Lower lobe of right lung (tissue), 2 donors: ENCODE data around the gene MMP7. TPM values are rescaled to one million over a fixed set of nuclear protein-coding genes. Genes with fewer than 3 reads are reported as not detected.

Experiments
- ATAC-seq, 2 donors: fragments of 200-7000 bp; cut with Tn5 transposase; one replicate each; pipeline ENCODE4 v1.9.1; 2020 to 2022; ENCODE audit warnings: mild to moderate bottlenecking in 2 of 2, moderate library complexity in 2 of 2
- DNase-seq: peaks from one replicate; pipeline ENCODE4 v3.0.0-alpha.2; 2020
- H3K27ac ChIP-seq: fragments of 200-600 bp; one replicate; pipeline ENCODE4 v1.8.0; 2022
- H3K27me3 ChIP-seq: fragments of 200-600 bp; one replicate; pipeline ENCODE4 v1.8.0; 2022; ENCODE audit warnings: low read depth
- H3K36me3 ChIP-seq: fragments of 200-600 bp; one replicate; pipeline ENCODE4 v1.8.0; 2022; ENCODE audit warnings: mild to moderate bottlenecking
- H3K4me1 ChIP-seq: fragments of 200-600 bp; one replicate; pipeline ENCODE4 v1.8.0; 2022
- H3K4me3 ChIP-seq: fragments of 200-600 bp; one replicate; pipeline ENCODE4 v1.8.0; 2022; ENCODE audit warnings: mild to moderate bottlenecking
- H3K9me3 ChIP-seq: fragments of 200-600 bp; one replicate; pipeline ENCODE4 v1.8.0; 2022
- CTCF ChIP-seq: fragments of 200-600 bp; IDR thresholded peaks from one replicate; pipeline ENCODE4 v1.8.0; 2022; ENCODE audit warnings: antibody characterized with exemption, mild to moderate bottlenecking
- intact Hi-C: fragments of 100-400 bp; cut with DNase I; formaldehyde crosslinking; loops from one replicate; pipeline ENCODE4 v1.11.0; 2022
- total RNA-seq: library from RNA; stranded (reverse); fragmentation: NEBNext Ultra II Directional; extraction: Animal tissue kit (Norgen Biotek cat#: 25700); gene quantifications from one replicate; pipeline ENCODE4 v1.2.1, GENCODE V29; 2021
- donor health status: DM: no; HTN: yes; CAD: no; lungs with severe emphysema.

Gene MMP7
- total RNA-seq, 1 donor from 2014 or later, result 7.1 TPM

DNA sequence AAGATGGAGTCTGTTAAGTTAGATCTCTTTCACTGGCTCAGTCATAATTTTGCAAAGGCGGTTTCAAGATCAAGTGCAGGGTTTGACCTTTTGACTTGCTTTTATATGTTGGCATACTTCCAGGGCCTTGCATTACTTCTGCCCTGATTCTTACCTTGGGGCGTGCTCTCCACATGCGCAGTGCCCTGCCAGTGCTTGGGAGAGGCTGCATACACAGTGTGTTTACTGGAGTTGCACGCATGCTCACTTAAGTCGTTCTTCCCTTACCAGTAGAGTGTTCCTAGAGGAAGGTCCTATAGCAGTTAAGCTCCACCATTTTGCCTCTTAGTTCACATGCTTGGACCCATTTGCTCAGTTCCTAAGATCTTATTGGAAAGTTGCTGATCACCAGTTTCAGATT, 57.0 kb downstream of the MMP7 start:
- no peak for TF ChIP-seq CTCF
- no peaks in the 10 kb centered on the region for H3K27me3 ChIP-seq
- H3K36me3 ChIP-seq, result no peaks in the 10 kb centered on the region
- peaks cover 33% of the 10 kb centered on the region for H3K4me1 ChIP-seq
- ATAC-seq, result peak in 1 of 2 donors; percentile 34
- H3K9me3 ChIP-seq, result no peaks in the 10 kb centered on the region
- no peak for DNase-seq
- intact Hi-C loops, result no loop called here
- no peak overlapping the region for H3K4me3 ChIP-seq
- no peak overlapping the region for H3K27ac ChIP-seq

- Histone ChIP-seq H3K27me3 (no peaks in the 10 kb centered on the region), H3K36me3 (no peaks in the 10 kb centered on the region), H3K4me1 (peaks cover 44% of the 10 kb centered on the region), H3K27ac (no peak overlapping the region), H3K9me3 (no peaks in the 10 kb centered on the region), H3K4me3 (no peak overlapping the region)
- no peak for DNase-seq
- ATAC-seq, result no peak
- no peak for TF ChIP-seq CTCF
- intact Hi-C loops, result no loop called here
Measured at GRCh38 chr11:102472127-102472526, 58.4 kb downstream of the MMP7 start.

DNA sequence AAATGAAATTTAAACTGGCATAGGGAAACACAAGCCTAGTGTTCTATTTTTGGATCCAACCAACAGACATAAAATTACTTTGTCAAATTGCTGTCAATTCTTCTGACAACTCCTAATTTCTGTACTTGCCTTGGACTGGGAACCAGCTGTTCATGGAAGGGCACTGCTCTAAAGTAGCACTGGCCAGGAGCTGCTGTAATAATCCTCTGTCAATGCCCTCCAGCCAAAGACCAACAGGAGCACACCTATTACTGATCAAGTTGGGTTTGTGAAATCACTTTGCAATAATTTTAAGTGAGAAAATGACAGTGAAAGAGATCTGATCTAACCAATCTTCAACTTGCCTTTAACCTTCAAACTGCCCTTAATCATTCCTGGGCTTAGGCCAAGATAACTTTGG, 59.1 kb downstream of the MMP7 start:
- ATAC-seq, result no peak
- peaks cover 44% of the 10 kb centered on the region for H3K4me1 ChIP-seq
- intact Hi-C loops, result no loop called here

More for the DNA sequence above, 59.1 kb downstream of the MMP7 start:
- Histone ChIP-seq H3K4me3 (no peak overlapping the region), H3K27ac (no peak overlapping the region), H3K27me3 (no peaks in the 10 kb centered on the region), H3K36me3 (no peaks in the 10 kb centered on the region), H3K9me3 (no peaks in the 10 kb centered on the region)
- no peak for TF ChIP-seq CTCF
- DNase-seq, result no peak

Other genes with a start within 250 kb of the MMP7 start
- gene BIRC3, start 213.3 kb downstream of the MMP7 start, total RNA-seq, result 17.8 TPM
- gene BIRC2, start 183.5 kb downstream of the MMP7 start, total RNA-seq, result 46.0 TPM
- 199 TPM for gene TMEM123, start 78.0 kb downstream of the MMP7 start, total RNA-seq
- not detected for gene MMP20, start 94.6 kb upstream of the MMP7 start, total RNA-seq
- not detected for gene MMP27, start 175.0 kb upstream of the MMP7 start, total RNA-seq
- gene MMP8, start 194.2 kb upstream of the MMP7 start, total RNA-seq, result 0.44 TPM
- not detected for gene MMP10, start 249.9 kb upstream of the MMP7 start, total RNA-seq